RWPE2 (cell line): ENCODE data around the gene RAE1.
A peak's percentile ranks its signal among the peaks of the same experiment; 100 is the strongest.

Source experiments
- ATAC-seq: fragments of 200-7000 bp; cut with Tn5 transposase; 3 replicates; pipeline ENCODE4 v1.9.1; 2021; ENCODE audit warnings: low read depth
- DNase-seq: peaks from one replicate; pipeline ENCODE4 v3.0.0-alpha.2; 2020; ENCODE audit warnings: low spot score
- H3K27ac ChIP-seq: fragments of 450-650 bp; 2 replicates; pipeline ENCODE4 v1.5.1; 2017; ENCODE audit warnings: mild to moderate bottlenecking; ENCODE audit not compliant: poor library complexity, severe bottlenecking
- H3K27me3 ChIP-seq: fragments of 250-450 bp; sonication (Bioruptor Pico); 2 replicates; pipeline ENCODE4 v1.5.1; 2021; ENCODE audit warnings: mild to moderate bottlenecking, moderate library complexity; ENCODE audit not compliant: insufficient read depth, poor library complexity, severe bottlenecking
- H3K36me3 ChIP-seq: fragments of 250-450 bp; sonication (Bioruptor Pico); 2 replicates; pipeline ENCODE4 v1.5.1; 2020; ENCODE audit warnings: low read depth, mild to moderate bottlenecking, moderate library complexity
- H3K4me1 ChIP-seq: fragments of 250-450 bp; sonication (Bioruptor Pico); 2 replicates; pipeline ENCODE4 v1.5.1; 2021; ENCODE audit warnings: mild to moderate bottlenecking, moderate library complexity; ENCODE audit not compliant: insufficient read depth, poor library complexity, severe bottlenecking
- H3K4me3 ChIP-seq: fragments of 250-450 bp; sonication (Bioruptor Pico); 2 replicates; pipeline ENCODE4 v1.5.1; 2021; ENCODE audit warnings: mild to moderate bottlenecking, moderate library complexity; ENCODE audit not compliant: severe bottlenecking
- H3K9me3 ChIP-seq: fragments of 250-450 bp; sonication (Bioruptor Pico); 2 replicates; pipeline ENCODE4 v1.5.1; 2021; ENCODE audit warnings: mild to moderate bottlenecking, moderate library complexity; ENCODE audit not compliant: severe bottlenecking
- TF ChIP-seq, protein P1 (sequence below): fragments of 450-650 bp; IDR thresholded peaks from one replicate; pipeline ENCODE4 v1.5.1; 2017; ENCODE audit warnings: mild to moderate bottlenecking, moderate library complexity; ENCODE audit not compliant: poor library complexity, severe bottlenecking

The RAE1 gene

GRCh38 chr20:57319584-57319983 is 31.5 kb upstream of the RAE1 start:
- Histone ChIP-seq H3K4me1 (peaks cover 7% of the 10 kb centered on the region), H3K36me3 (no peaks in the 10 kb centered on the region), H3K4me3 (no peak overlapping the region), H3K27me3 (peaks cover 22% of the 10 kb centered on the region), H3K9me3 (no peaks in the 10 kb centered on the region), H3K27ac (no peak overlapping the region)
- TF ChIP-seq, protein P1, sequence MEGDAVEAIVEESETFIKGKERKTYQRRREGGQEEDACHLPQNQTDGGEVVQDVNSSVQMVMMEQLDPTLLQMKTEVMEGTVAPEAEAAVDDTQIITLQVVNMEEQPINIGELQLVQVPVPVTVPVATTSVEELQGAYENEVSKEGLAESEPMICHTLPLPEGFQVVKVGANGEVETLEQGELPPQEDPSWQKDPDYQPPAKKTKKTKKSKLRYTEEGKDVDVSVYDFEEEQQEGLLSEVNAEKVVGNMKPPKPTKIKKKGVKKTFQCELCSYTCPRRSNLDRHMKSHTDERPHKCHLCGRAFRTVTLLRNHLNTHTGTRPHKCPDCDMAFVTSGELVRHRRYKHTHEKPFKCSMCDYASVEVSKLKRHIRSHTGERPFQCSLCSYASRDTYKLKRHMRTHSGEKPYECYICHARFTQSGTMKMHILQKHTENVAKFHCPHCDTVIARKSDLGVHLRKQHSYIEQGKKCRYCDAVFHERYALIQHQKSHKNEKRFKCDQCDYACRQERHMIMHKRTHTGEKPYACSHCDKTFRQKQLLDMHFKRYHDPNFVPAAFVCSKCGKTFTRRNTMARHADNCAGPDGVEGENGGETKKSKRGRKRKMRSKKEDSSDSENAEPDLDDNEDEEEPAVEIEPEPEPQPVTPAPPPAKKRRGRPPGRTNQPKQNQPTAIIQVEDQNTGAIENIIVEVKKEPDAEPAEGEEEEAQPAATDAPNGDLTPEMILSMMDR = no peak
- DNase-seq (no peak), ATAC-seq (no peak)

GRCh38 chr20:57320358-57320757 is 30.7 kb upstream of the RAE1 start:
- no peak for DNase-seq
- TF ChIP-seq, protein P1 = no peak
- H3K27me3 ChIP-seq = peaks cover 22% of the 10 kb centered on the region
- no peaks in the 10 kb centered on the region for H3K36me3 ChIP-seq
- no peak overlapping the region for H3K27ac ChIP-seq
- no peaks in the 10 kb centered on the region for H3K9me3 ChIP-seq
- H3K4me3 ChIP-seq = no peak overlapping the region
- ATAC-seq = no peak
- peaks cover 7% of the 10 kb centered on the region for H3K4me1 ChIP-seq

DNA sequence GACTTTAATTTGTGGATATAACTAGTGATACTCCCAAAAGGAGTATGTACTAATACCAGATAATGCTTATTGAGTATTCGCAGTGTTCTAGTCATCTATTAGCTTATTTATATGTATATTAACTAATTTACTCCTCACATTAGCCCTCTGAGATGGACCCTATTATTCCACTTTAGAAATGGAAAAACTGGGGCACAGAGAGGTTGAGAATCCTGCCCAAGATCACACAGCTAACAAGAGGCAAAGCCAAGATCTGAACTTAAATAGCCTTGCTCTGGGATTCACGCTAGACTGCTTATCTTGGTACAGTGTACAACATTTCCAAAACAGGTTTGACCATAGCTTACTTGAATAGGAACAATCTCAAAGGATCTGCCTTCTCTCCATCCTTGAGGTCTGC is 29.9 kb upstream of the RAE1 start:
- ATAC-seq (no peak), DNase-seq (no peak)
- H3K36me3 ChIP-seq = no peaks in the 10 kb centered on the region
- H3K27me3 ChIP-seq = peaks cover 22% of the 10 kb centered on the region
- peaks cover 9% of the 10 kb centered on the region for H3K4me1 ChIP-seq
- TF ChIP-seq, protein P1 = no peak
- no peak overlapping the region for H3K27ac ChIP-seq
- no peak overlapping the region for H3K4me3 ChIP-seq
- H3K9me3 ChIP-seq = no peaks in the 10 kb centered on the region

DNA sequence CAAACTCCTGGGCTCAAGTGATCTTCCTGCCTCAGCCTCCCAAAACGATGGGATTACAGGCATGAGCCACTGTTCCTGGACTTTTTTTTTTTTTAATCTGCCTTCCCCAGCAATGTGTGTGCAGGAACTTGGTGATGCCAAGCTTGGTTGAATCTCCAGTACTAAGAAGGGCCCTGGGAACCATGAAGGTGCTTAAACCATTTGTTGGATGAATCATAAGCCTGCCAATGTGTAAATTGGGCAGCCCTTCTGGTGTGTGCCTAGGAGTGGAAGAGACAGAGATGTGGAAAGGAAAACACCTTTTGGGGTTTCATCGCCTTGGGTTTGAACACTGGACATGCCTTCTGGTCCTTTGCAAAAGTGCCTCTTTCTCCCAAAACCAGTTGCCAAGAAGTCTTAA is 28.6 kb upstream of the RAE1 start:
- no peak for ATAC-seq
- TF ChIP-seq, protein P1 = no peak
- DNase-seq = no peak
- H3K9me3 ChIP-seq = no peaks in the 10 kb centered on the region
- H3K27me3 ChIP-seq = peaks cover 22% of the 10 kb centered on the region
- no peak overlapping the region for H3K27ac ChIP-seq
- peaks cover 17% of the 10 kb centered on the region for H3K4me1 ChIP-seq
- no peak overlapping the region for H3K4me3 ChIP-seq
- no peaks in the 10 kb centered on the region for H3K36me3 ChIP-seq

GRCh38 chr20:57323034-57323433 is 28.0 kb upstream of the RAE1 start:
- Histone ChIP-seq H3K27ac (no peak overlapping the region), H3K4me3 (no peak overlapping the region), H3K36me3 (no peaks in the 10 kb centered on the region), H3K4me1 (peaks cover 17% of the 10 kb centered on the region), H3K27me3 (peaks cover 22% of the 10 kb centered on the region), H3K9me3 (no peaks in the 10 kb centered on the region)
- DNase-seq (peak; percentile 82), ATAC-seq (peak; percentile 40)
- TF ChIP-seq, protein P1 = no peak
